Measurements from ENCODE around the gene NPC1. TPM values are rescaled to one million over a fixed set of nuclear protein-coding genes. Genes with fewer than 3 reads are reported as not detected.

The NPC1 gene
- total and polyA plus RNA-seq, 8 donors, result 7.6 to 219 (median 59.3) TPM

DNA sequence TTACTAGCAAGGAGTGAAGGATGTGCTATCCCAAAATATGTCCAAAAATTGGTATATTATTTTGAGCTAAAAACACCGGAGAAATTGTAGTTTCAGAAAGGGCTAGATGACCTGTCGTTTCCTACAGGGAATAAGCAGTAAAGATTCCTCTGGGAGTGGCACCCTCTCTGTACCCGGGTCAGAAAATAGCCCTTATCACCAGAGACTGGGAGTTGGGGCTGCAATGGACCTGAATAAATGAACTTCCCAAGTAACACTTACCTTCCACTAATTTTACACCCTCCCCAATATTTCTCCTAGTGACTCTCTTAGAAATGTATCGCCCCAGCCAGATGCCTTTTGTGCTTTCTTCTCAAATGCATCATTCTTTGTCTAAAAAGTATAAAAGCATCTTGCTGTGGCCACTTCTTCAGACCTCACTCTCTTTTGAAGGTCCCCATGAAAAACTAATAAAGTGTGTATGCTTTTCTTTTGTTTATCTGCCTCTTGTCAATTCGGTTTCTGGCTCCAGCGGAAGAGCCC, 83.7 kb downstream of the NPC1 start:
- TF ChIP-seq POLR2AphosphoS5 (IDR thresholded peaks at IDR 0.05) (no peak), CTCF (IDR thresholded peaks at IDR 0.05) (no peak), EP300 (IDR thresholded peaks at IDR 0.05) (no peak), POLR2A (IDR thresholded peaks at IDR 0.05) (no peak)
- peaks cover 18 to 58% (median 37%) of the 10 kb centered on the region in 4 donors for H3K4me1 ChIP-seq
- DNase-seq, result peak in 1 of 2 donors; percentile 24
- no peaks in the 10 kb centered on the region for H3K27me3 ChIP-seq
- WGBS, 5 donors, result 11 to 20% (median 13%) methylated on average over 6 of the region's 6 CpGs
- peaks cover 0 to 14% (median 12%) of the 10 kb centered on the region in 4 donors for H3K36me3 ChIP-seq
- intact Hi-C loops (cut with DNase I; ENCODE audit: low total_unique reads), result no loop called here
- peak overlapping the region; percentile 61 to 99 (median 85) for H3K4me3 ChIP-seq
- H3K27ac ChIP-seq, result peak overlapping the region; percentile 92 to 97 (median 94)
- H3K9me3 ChIP-seq, result no peaks in the 10 kb centered on the region

- intact Hi-C loops (cut with DNase I; ENCODE audit: low total_unique reads), result no loop called here
- H3K36me3 ChIP-seq, result peaks cover 0 to 6% (median 5%) of the 10 kb centered on the region in 4 donors
Observed at GRCh38 chr18:23501626-23502025, 84.7 kb downstream of the NPC1 start.

GRCh38 chr18:23499291-23499781, 87.0 kb downstream of the NPC1 start:
- Histone ChIP-seq H3K36me3 (no peaks in the 10 kb centered on the region), H3K9me3 (no peaks in the 10 kb centered on the region), H3K4me1 (peaks cover 4 to 28% (median 16%) of the 10 kb centered on the region in 4 donors), H3K27me3 (no peaks in the 10 kb centered on the region), H3K27ac (no peak overlapping the region), H3K4me3 (no peak overlapping the region)
- WGBS, 5 donors, result 55 to 68% (median 61%) methylated on average over 11 of the region's 11 CpGs
- no peak for DNase-seq
- intact Hi-C loops (cut with DNase I; ENCODE audit: low total_unique reads), result no loop called here
- TF ChIP-seq POLR2A (IDR thresholded peaks at IDR 0.05) (no peak), EP300 (IDR thresholded peaks at IDR 0.05) (no peak), CTCF (IDR thresholded peaks at IDR 0.05) (no peak), POLR2AphosphoS5 (IDR thresholded peaks at IDR 0.05) (no peak)

More at GRCh38 chr18:23501626-23502025, 84.7 kb downstream of the NPC1 start:
- peaks cover 18 to 48% (median 36%) of the 10 kb centered on the region in 4 donors for H3K4me1 ChIP-seq
- H3K9me3 ChIP-seq, result no peaks in the 10 kb centered on the region
- H3K27ac ChIP-seq, result no peak overlapping the region
- 73 to 78% (median 75%) methylated on average over 6 of the region's 6 CpGs for WGBS, 5 donors
- no peak for TF ChIP-seq POLR2A (IDR thresholded peaks at IDR 0.05)
- no peak for TF ChIP-seq CTCF (IDR thresholded peaks at IDR 0.05)
- TF ChIP-seq EP300 (IDR thresholded peaks at IDR 0.05), result no peak
- no peak for TF ChIP-seq POLR2AphosphoS5 (IDR thresholded peaks at IDR 0.05)
- H3K4me3 ChIP-seq, result no peak overlapping the region
- no peak for DNase-seq
- H3K27me3 ChIP-seq, result no peaks in the 10 kb centered on the region

DNA sequence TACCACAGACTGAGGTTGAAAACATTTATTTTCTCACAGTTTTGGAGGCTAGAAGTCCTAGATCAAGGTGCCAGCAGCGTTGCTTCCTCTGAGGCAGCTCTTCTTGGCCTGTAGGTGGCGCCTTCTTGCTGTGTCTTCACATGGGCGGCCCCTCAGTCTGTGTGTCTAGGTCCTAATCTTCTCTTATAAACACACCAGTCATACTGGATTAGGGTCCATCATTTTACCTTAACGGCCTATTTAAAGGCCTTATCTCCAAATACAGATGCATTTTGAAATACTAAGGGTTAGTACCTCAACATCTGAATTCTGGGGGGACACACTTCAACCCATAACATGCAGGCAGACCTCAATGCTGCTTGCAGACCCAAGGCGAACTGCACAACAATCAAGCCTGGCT, 87.4 kb downstream of the NPC1 start:
- H3K27ac ChIP-seq, result no peak overlapping the region
- no peaks in the 10 kb centered on the region for H3K9me3 ChIP-seq
- H3K27me3 ChIP-seq, result no peaks in the 10 kb centered on the region
- intact Hi-C loops (cut with DNase I; ENCODE audit: low total_unique reads), result no loop called here
- H3K4me1 ChIP-seq, result peaks cover 0 to 23% (median 14%) of the 10 kb centered on the region in 4 donors
- H3K4me3 ChIP-seq, result no peak overlapping the region
- DNase-seq, result peak; percentile 76 to 84
- H3K36me3 ChIP-seq, result no peaks in the 10 kb centered on the region
- TF ChIP-seq EP300 (IDR thresholded peaks at IDR 0.05) (no peak), CTCF (IDR thresholded peaks at IDR 0.05) (peak in 5 of 7 experiments; percentile 5 to 77 (median 62))
- WGBS, 5 donors, result 20 to 26% (median 23%) methylated on average over 5 of the region's 5 CpGs

Measured in stomach (tissue), 9 donors.